GM12878 (cell line): Measurements from ENCODE around the gene GABPB2. TPM values are rescaled to one million over a fixed set of nuclear protein-coding genes. Genes with fewer than 3 reads are reported as not detected.

Experiments
- ASH2L ChIP-seq: fragments of 300-600, 200-600 bp; sonication (generic); IDR thresholded peaks from 2 replicates; pipeline ENCODE4 v1.6.1; 2017; ENCODE audit warnings: low read depth, mild to moderate bottlenecking, borderline replicate concordance
- ATF7 ChIP-seq: fragments of 450-650 bp; IDR thresholded peaks from 2 replicates; pipeline ENCODE4 v1.6.1; 2016; ENCODE audit warnings: low read depth, mild to moderate bottlenecking
- CREB1 ChIP-seq: IDR thresholded peaks from 2 replicates; pipeline ENCODE4 v1.6.1; 2012; ENCODE audit warnings: low read depth, mild to moderate bottlenecking, inconsistent platforms
- FOXM1 ChIP-seq: IDR thresholded peaks from 2 replicates; pipeline ENCODE4 v1.6.1; 2012; ENCODE audit warnings: low read depth, mild to moderate bottlenecking, inconsistent platforms, low read length, moderate library complexity
- HCFC1 ChIP-seq: fragments of 150-350 bp; IDR thresholded peaks from 2 replicates; pipeline ENCODE4 v1.6.1; 2014; ENCODE audit warnings: low read length
- JUND ChIP-seq: IDR thresholded peaks from 2 replicates; pipeline ENCODE4 v1.6.1; 2012; ENCODE audit warnings: low read depth, mild to moderate bottlenecking, low read length, improper control_type of control experiment, moderate library complexity
- NFYA ChIP-seq: IDR thresholded peaks from 2 replicates; pipeline ENCODE4 v1.6.1; 2011; ENCODE audit warnings: low read depth, mild to moderate bottlenecking, low read length, improper control_type of control experiment, borderline replicate concordance
- PAX8 ChIP-seq: fragments of 450-650 bp; IDR thresholded peaks from 2 replicates; pipeline ENCODE4 v1.6.1; 2017; ENCODE audit warnings: mild to moderate bottlenecking, moderate library complexity
- RCOR1 ChIP-seq: conservative IDR thresholded peaks from 2 replicates; pipeline ENCODE4 v1.6.1; 2012; ENCODE audit warnings: low read depth, low read length, improper control_type of control experiment
- RUNX3 ChIP-seq: IDR thresholded peaks from 2 replicates; pipeline ENCODE4 v1.6.1; 2012; ENCODE audit warnings: low read length, inconsistent platforms
- SIN3A ChIP-seq: IDR thresholded peaks from 2 replicates; pipeline ENCODE4 v1.6.1; 2012; ENCODE audit warnings: low read depth, low read length, improper control_type of control experiment
- SMAD5 ChIP-seq: IDR thresholded peaks from 2 replicates; pipeline ENCODE4 v1.6.1; 2016; ENCODE audit warnings: antibody characterized with exemption, low read depth
- SP1 ChIP-seq: IDR thresholded peaks from one replicate; pipeline ENCODE4 v1.6.1; 2011; ENCODE audit warnings: low read depth, low read length
- SPI1 ChIP-seq: IDR thresholded peaks from 2 replicates; pipeline ENCODE4 v1.6.1; 2011; ENCODE audit warnings: low read depth, mild to moderate bottlenecking, low read length, moderate library complexity, borderline replicate concordance; ENCODE audit not compliant: insufficient read depth
- TAF1 ChIP-seq: IDR thresholded peaks from 2 replicates; pipeline ENCODE4 v1.6.1; 2011; ENCODE audit warnings: mild to moderate bottlenecking, low read depth, low read length, borderline replicate concordance
- ZNF274 ChIP-seq: IDR thresholded peaks from one replicate; pipeline ENCODE4 v1.8.0; 2011; ENCODE audit not compliant: insufficient read length, insufficient read depth
- ZSCAN29 ChIP-seq: fragments of 450-650 bp; IDR thresholded peaks from 2 replicates; pipeline ENCODE4 v1.6.1; 2017; ENCODE audit warnings: mild to moderate bottlenecking, moderate library complexity
- polyA plus RNA-seq, 11 experiments: library from polyadenylated mRNA; depleted of rRNA in 4 of 11; unstranded in 6 of 11; stranded (reverse) in 5 of 11; fragments of >200 nt; fragmentation: Nextera tagmentation in 4 of 11; fragmentation: Illumina TruSeq in 1 of 11; extraction: Ambion mirVana in 4 of 11; extraction: Trizol in 1 of 11; gene quantifications; 1 replicate in 1 of 11; 2 replicates in 10 of 11; pipeline versions ENCODE4 v1.2.1 to v1.2.3, GENCODE V29; 2011 to 2016; ENCODE audit warnings: inconsistent platforms in 2 of 11, missing spikeins in 2 of 11, low read depth in 1 of 11
- total RNA-seq, 4 experiments: library from RNA; depleted of rRNA in 3 of 4; stranded (reverse); fragments of >200 nt in 3 of 4; fragmentation: Illumina TruSeq in 1 of 4; extraction: Trizol in 1 of 4; gene quantifications; 2 replicates each; pipeline versions ENCODE4 v1.2.1 to v1.2.3, GENCODE V29; 2013 to 2021
- TF ChIP-seq, protein P1 (sequence below): IDR thresholded peaks from 2 replicates; pipeline ENCODE4 v1.6.1; 2011; ENCODE audit warnings: borderline replicate concordance, low read depth, mild to moderate bottlenecking, moderate library complexity, mixed read lengths, low read length; ENCODE audit not compliant: insufficient read depth; ENCODE audit errors: extremely low read length
- TF ChIP-seq, protein P2 (sequence below): IDR thresholded peaks from 2 replicates; pipeline ENCODE4 v1.6.1; 2011; ENCODE audit warnings: low read depth, low read length, improper control_type of control experiment, borderline replicate concordance
- TF ChIP-seq, protein P3 (sequence below): fragments of 450-650 bp; IDR thresholded peaks from 2 replicates; pipeline ENCODE4 v1.6.1; 2017; ENCODE audit warnings: mild to moderate bottlenecking, moderate library complexity
- TF ChIP-seq, protein P4 (sequence below): fragments of 450-650 bp; IDR thresholded peaks from 2 replicates; pipeline ENCODE4 v1.6.1; 2017; ENCODE audit warnings: mild to moderate bottlenecking, moderate library complexity

Gene GABPB2
- total and polyA plus RNA-seq, 10 of the 15 experiments (the other 5 are each of a cell fraction or from before 2014, with no cell fraction given), result 2.3 to 10.5 (median 6.9) TPM

DNA sequence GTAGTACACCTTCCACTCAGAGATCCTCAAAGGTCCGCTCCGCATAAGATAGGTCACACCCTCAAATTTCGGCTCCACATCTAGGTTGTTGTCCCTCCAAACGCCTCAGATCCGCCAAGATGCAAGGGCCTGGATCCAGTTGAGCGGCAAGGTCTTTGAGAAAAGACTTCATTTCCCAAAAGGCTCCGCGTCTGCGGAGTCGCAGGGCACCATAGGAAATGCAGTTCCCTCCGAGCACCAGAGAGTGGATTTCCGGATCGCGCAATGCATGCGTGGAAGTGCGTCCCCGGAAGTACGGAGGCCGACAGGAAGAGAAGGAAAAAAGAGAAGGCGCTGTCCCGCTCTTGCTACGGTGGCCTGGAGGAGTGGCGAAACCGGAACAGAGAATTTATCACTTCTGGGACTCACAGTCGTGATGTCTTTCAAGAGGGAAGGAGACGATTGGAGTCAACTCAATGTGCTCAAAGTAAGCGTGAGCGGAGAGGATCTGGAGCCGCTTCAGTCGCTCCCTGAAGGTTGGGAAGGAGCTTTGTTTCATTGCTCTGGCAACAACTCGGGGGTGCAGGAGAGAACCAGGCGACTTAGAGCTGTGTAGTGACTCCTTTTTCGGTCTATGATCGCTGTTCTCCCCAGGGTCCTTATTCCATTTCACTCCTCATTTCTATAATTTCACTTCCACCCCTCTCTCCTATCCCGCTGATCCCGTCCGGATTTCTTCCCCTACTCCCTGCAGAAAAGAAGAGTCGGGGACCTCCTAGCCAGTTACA is 95.4 kb downstream of the GABPB2 start, which contains the start of the genes LYSMD1 and SCNM1 (continued):
- TF ChIP-seq RCOR1 (no peak), RUNX3 (no peak; the same call in 1 of the 2 replicates), ZNF274 (no peak), SIN3A (no peak; the same call in 1 of the 2 replicates), SMAD5 (peak; percentile 94), SP1 (peak; percentile 79), TAF1 (peak; percentile 89; the same call in 1 of the 2 replicates), NFYA (no peak), PAX8 (no peak), SPI1 (peak; percentile 76), JUND (no peak), CREB1 (peak; percentile 92), ATF7 (peak; percentile 80), FOXM1 (0 out of 2 replicates have a peak, but pooled peaks have one; percentile 3), ASH2L (no peak), ZSCAN29 (no peak), HCFC1 (peak; percentile 100)
- TF ChIP-seq, protein P1, sequence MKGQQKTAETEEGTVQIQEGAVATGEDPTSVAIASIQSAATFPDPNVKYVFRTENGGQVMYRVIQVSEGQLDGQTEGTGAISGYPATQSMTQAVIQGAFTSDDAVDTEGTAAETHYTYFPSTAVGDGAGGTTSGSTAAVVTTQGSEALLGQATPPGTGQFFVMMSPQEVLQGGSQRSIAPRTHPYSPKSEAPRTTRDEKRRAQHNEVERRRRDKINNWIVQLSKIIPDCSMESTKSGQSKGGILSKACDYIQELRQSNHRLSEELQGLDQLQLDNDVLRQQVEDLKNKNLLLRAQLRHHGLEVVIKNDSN, result no peak
- TF ChIP-seq, protein P2, sequence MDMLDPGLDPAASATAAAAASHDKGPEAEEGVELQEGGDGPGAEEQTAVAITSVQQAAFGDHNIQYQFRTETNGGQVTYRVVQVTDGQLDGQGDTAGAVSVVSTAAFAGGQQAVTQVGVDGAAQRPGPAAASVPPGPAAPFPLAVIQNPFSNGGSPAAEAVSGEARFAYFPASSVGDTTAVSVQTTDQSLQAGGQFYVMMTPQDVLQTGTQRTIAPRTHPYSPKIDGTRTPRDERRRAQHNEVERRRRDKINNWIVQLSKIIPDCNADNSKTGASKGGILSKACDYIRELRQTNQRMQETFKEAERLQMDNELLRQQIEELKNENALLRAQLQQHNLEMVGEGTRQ, result no peak
- TF ChIP-seq, protein P3, sequence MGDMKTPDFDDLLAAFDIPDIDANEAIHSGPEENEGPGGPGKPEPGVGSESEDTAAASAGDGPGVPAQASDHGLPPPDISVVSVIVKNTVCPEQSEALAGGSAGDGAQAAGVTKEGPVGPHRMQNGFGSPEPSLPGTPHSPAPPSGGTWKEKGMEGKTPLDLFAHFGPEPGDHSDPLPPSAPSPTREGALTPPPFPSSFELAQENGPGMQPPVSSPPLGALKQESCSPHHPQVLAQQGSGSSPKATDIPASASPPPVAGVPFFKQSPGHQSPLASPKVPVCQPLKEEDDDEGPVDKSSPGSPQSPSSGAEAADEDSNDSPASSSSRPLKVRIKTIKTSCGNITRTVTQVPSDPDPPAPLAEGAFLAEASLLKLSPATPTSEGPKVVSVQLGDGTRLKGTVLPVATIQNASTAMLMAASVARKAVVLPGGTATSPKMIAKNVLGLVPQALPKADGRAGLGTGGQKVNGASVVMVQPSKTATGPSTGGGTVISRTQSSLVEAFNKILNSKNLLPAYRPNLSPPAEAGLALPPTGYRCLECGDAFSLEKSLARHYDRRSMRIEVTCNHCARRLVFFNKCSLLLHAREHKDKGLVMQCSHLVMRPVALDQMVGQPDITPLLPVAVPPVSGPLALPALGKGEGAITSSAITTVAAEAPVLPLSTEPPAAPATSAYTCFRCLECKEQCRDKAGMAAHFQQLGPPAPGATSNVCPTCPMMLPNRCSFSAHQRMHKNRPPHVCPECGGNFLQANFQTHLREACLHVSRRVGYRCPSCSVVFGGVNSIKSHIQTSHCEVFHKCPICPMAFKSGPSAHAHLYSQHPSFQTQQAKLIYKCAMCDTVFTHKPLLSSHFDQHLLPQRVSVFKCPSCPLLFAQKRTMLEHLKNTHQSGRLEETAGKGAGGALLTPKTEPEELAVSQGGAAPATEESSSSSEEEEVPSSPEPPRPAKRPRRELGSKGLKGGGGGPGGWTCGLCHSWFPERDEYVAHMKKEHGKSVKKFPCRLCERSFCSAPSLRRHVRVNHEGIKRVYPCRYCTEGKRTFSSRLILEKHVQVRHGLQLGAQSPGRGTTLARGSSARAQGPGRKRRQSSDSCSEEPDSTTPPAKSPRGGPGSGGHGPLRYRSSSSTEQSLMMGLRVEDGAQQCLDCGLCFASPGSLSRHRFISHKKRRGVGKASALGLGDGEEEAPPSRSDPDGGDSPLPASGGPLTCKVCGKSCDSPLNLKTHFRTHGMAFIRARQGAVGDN, result no peak
- TF ChIP-seq, protein P4, sequence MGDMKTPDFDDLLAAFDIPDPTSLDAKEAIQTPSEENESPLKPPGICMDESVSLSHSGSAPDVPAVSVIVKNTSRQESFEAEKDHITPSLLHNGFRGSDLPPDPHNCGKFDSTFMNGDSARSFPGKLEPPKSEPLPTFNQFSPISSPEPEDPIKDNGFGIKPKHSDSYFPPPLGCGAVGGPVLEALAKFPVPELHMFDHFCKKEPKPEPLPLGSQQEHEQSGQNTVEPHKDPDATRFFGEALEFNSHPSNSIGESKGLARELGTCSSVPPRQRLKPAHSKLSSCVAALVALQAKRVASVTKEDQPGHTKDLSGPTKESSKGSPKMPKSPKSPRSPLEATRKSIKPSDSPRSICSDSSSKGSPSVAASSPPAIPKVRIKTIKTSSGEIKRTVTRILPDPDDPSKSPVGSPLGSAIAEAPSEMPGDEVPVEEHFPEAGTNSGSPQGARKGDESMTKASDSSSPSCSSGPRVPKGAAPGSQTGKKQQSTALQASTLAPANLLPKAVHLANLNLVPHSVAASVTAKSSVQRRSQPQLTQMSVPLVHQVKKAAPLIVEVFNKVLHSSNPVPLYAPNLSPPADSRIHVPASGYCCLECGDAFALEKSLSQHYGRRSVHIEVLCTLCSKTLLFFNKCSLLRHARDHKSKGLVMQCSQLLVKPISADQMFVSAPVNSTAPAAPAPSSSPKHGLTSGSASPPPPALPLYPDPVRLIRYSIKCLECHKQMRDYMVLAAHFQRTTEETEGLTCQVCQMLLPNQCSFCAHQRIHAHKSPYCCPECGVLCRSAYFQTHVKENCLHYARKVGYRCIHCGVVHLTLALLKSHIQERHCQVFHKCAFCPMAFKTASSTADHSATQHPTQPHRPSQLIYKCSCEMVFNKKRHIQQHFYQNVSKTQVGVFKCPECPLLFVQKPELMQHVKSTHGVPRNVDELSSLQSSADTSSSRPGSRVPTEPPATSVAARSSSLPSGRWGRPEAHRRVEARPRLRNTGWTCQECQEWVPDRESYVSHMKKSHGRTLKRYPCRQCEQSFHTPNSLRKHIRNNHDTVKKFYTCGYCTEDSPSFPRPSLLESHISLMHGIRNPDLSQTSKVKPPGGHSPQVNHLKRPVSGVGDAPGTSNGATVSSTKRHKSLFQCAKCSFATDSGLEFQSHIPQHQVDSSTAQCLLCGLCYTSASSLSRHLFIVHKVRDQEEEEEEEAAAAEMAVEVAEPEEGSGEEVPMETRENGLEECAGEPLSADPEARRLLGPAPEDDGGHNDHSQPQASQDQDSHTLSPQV, result peak; percentile 92
